ENCODE data around the gene IL22RA2. TPM values are rescaled to one million over a fixed set of nuclear protein-coding genes. Genes with fewer than 3 reads are reported as not detected.

The IL22RA2 gene
- total RNA-seq, 2 experiments from 2014 or later, result not detected

DNA sequence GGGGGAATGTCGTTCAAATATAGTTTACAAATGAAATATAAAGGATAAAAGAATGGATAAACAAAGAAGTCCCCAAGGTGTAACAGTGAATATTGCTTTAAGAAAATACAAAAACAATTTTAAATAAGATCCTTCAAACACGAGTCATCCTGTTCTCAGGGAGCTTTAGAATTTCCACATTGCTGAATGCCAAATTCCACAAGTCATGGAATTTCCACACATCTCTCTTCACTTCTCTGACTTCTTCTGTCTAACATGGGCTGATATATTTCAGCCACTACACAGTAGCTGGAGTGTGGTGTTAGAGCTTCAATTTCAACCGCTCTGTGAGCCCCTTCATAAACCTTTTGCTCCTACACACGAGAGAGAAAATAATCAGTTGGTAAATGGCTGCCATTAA, 28.0 kb downstream of the IL22RA2 start:
- no peak for ATAC-seq
- POLR2A ChIA-PET, result no interaction called here

DNA sequence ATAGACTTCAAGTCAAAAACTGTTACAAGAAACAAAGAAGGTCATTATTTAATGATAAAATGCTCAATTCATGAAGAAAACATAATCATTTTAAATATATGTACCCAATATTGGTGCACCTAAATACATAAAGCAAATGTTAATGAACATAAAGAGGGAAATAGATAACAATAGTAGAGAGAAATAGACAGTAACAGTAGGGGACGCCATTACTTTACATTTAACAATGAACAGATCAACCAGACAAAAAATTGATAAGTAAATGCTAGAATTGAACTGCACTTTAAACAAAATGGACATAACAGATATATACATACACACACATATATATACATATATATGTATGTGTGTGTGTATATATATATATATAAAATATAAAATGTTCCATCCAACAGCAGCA, 37.4 kb downstream of the IL22RA2 start:
- Mint-ChIP-seq H3K27me3 (ENCODE audit: low read depth) (peaks cover 20% of the 10 kb centered on the region), H3K4me3 (no peak overlapping the region), H3K4me1 (ENCODE audit: low read depth) (peaks cover 2% of the 10 kb centered on the region), H3K36me3 (ENCODE audit: low read depth) (peaks cover 8% of the 10 kb centered on the region), H3K27ac (no peak overlapping the region), H3K9me3 (ENCODE audit: insufficient read depth) (peaks cover 14% of the 10 kb centered on the region)
- ChIA-PET CTCF (no interaction called here), POLR2A (no interaction called here)
- ATAC-seq (no peak), DNase-seq (no peak)

More for the DNA sequence above, 28.0 kb downstream of the IL22RA2 start:
- Mint-ChIP-seq H3K4me3 (no peak overlapping the region), H3K27ac (no peak overlapping the region), H3K36me3 (ENCODE audit: low read depth) (no peaks in the 10 kb centered on the region), H3K9me3 (ENCODE audit: insufficient read depth) (no peaks in the 10 kb centered on the region), H3K27me3 (ENCODE audit: low read depth) (peaks cover 20% of the 10 kb centered on the region), H3K4me1 (ENCODE audit: low read depth) (no peaks in the 10 kb centered on the region)
- CTCF ChIA-PET, result no interaction called here
- DNase-seq, result no peak

DNA sequence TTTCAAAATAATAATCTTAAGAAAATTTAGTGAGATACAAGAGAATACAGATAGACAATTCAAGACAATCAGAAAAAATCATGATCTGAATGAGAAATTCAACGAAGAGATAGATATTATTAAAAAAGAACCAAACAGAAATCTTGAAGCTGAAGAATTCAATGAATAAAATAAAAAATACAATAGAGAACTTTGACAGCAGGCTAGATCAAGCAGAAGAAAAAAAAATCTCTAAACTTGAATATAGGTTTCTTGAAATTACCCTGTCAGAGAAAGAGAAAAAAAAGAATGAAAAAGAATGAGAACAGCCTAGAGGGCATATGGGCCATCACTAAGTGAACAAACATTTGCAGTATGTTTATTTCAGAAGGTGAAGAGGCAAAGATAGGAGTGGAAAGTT, 39.0 kb downstream of the IL22RA2 start:
- POLR2A ChIA-PET, result no interaction called here
- CTCF ChIA-PET, result interaction anchor here (0.7 kb wide), 1 partner anchor 173 kb away, joined by 3 read pairs; no protein-coding TSS in a partner anchor
- Mint-ChIP-seq H3K9me3 (ENCODE audit: insufficient read depth) (peaks cover 14% of the 10 kb centered on the region), H3K27me3 (ENCODE audit: low read depth) (peaks cover 16% of the 10 kb centered on the region), H3K4me3 (no peak overlapping the region), H3K36me3 (ENCODE audit: low read depth) (peaks cover 8% of the 10 kb centered on the region), H3K4me1 (ENCODE audit: low read depth) (peaks cover 2% of the 10 kb centered on the region), H3K27ac (no peak overlapping the region)
- DNase-seq (no peak), ATAC-seq (no peak)

DNA sequence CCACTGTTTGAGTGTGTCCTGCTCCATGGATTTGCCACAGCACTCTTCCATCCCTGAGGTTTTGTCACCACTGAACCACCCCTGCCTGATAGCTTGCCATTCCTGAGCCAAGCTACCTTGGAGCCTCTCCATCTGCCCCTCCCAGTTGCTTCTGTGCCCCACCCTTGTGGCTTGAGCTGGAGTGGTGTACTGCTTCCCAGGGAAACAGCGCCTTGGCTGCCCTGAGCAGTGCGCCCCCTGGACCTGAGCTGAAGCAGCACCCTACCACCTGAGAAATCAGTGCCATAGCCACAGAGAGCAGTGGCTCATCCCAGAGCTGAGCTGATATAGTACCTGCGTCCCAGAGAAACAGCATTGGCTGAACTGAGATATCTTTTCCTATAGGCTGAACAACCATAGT, 40.3 kb downstream of the IL22RA2 start:
- peaks cover 14% of the 10 kb centered on the region for H3K9me3 Mint-ChIP-seq (ENCODE audit: insufficient read depth)
- no peak overlapping the region for H3K4me3 Mint-ChIP-seq
- DNase-seq, result no peak
- H3K27ac Mint-ChIP-seq, result no peak overlapping the region
- H3K36me3 Mint-ChIP-seq (ENCODE audit: low read depth), result peaks cover 8% of the 10 kb centered on the region
- peaks cover 2% of the 10 kb centered on the region for H3K4me1 Mint-ChIP-seq (ENCODE audit: low read depth)
- POLR2A ChIA-PET, result no interaction called here
- peaks cover 25% of the 10 kb centered on the region for H3K27me3 Mint-ChIP-seq (ENCODE audit: low read depth)
- CTCF ChIA-PET, result no interaction called here
- no peak for ATAC-seq

DNA sequence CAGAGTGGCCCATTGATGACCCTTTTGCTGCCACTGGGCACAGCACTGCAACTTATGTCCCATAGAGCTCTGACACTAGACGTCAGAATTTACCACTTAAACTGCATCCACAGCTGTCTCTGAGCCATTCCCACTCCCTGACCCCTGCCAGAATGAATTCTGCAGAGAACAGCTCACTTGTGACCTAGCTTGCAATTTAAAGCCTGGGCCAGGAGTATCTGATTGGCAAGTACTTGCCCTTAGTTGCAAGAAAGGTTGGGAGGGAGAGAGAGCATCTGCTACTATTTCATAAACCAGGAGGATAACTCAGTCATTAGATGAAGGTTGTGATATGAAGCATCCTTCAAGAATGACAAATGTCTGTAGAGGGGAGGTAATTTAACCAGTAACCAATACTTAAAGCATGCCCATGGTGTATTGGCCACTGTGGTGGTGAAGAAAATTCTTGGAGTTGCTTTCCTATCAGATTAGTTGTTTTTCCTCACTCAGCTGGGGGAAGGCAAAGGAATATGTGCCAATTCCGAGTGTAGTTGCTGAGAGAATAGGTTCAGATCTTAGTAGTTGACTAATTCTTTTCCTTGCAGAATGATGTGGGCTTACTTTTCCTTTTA, 46.5 kb downstream of the IL22RA2 start:
- DNase-seq (no peak), ATAC-seq (no peak)
- Mint-ChIP-seq H3K4me3 (no peak overlapping the region), H3K27me3 (ENCODE audit: low read depth) (peaks cover 25% of the 10 kb centered on the region), H3K4me1 (ENCODE audit: low read depth) (peaks cover 6% of the 10 kb centered on the region), H3K27ac (no peak overlapping the region), H3K36me3 (ENCODE audit: low read depth) (no peaks in the 10 kb centered on the region), H3K9me3 (ENCODE audit: insufficient read depth) (no peaks in the 10 kb centered on the region)
- ChIA-PET POLR2A (no interaction called here), CTCF (no interaction called here)

DNA sequence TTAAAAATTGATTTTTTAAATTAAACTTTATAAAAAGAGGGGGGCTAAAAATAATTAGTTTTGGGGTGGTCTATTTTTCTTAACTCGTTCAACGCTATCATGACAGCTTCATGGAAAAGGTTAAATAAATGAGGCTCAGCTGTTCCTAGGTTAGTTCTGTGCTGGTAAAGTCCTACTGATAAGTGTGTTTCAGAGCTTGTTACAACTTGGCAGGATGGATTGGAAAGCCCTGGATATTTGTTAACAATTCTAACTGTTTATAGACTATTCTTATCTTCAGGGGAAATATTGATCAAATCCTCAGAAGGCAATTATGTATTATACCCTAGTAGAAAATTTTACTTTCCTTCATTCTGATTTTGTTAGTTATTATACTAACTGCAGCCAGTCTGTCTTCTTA, 50.4 kb downstream of the IL22RA2 start:
- Mint-ChIP-seq H3K36me3 (ENCODE audit: low read depth) (peaks cover 2% of the 10 kb centered on the region), H3K27ac (no peak overlapping the region), H3K9me3 (ENCODE audit: insufficient read depth) (peaks cover 6% of the 10 kb centered on the region), H3K4me3 (no peak overlapping the region), H3K27me3 (ENCODE audit: low read depth) (peaks cover 11% of the 10 kb centered on the region), H3K4me1 (ENCODE audit: low read depth) (peaks cover 17% of the 10 kb centered on the region)
- CTCF ChIA-PET, result no interaction called here
- POLR2A ChIA-PET, result no interaction called here
- ATAC-seq (no peak), DNase-seq (no peak)

DNA sequence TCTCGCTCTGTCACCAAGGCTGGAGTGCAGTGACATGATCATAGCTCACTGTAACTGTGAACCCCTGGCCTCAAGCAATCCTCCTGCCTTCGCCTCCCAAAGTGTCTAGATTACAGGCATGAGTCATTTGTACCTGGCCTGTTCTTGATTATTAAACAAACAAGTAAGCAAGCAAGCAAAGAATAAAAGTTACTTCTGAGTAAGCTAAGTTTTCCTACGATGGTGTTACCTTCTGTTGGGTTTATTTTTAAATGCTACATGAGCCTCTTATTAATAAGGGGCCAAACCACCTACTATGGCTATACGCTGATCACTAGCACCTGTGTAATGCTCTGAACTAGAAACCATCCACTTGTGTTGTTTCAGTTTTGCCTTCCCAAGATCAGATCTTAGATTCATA, 50.8 kb downstream of the IL22RA2 start:
- peaks cover 2% of the 10 kb centered on the region for H3K36me3 Mint-ChIP-seq (ENCODE audit: low read depth)
- H3K9me3 Mint-ChIP-seq (ENCODE audit: insufficient read depth), result peaks cover 6% of the 10 kb centered on the region
- H3K27me3 Mint-ChIP-seq (ENCODE audit: low read depth), result peaks cover 6% of the 10 kb centered on the region
- H3K27ac Mint-ChIP-seq, result no peak overlapping the region
- no peak for ATAC-seq
- ChIA-PET CTCF (no interaction called here), POLR2A (no interaction called here)
- no peak for DNase-seq
- peaks cover 17% of the 10 kb centered on the region for H3K4me1 Mint-ChIP-seq (ENCODE audit: low read depth)
- H3K4me3 Mint-ChIP-seq, result no peak overlapping the region

DNA sequence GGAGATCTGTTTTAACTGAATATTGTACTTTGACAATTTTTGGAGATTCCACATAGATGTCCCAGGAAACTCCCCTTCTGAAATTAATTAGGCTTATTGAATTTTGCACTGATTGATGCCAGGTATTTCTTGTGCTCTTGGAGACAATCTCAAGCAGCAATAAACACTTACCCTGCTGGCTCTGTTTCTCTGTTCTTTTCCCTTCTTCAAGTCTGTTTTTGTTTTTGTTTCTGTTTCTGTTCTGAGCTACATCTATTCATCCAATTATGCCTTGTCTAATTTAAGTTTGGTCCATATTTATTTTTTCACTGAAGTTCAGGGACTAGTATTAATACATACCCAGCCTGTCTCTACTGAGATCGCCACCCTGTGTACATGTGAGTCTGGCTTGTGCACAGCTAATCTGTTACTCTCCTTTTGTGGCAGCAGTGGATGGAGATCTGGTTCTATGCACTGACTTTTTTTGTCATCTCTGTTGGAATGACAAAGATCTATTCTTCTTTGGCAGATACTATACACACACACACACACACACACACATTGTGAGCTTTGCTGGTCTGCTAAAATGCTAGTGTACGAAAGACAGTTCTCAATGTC, 51.9 kb downstream of the IL22RA2 start:
- Mint-ChIP-seq H3K27ac (no peak overlapping the region), H3K9me3 (ENCODE audit: insufficient read depth) (peaks cover 6% of the 10 kb centered on the region), H3K36me3 (ENCODE audit: low read depth) (peaks cover 2% of the 10 kb centered on the region), H3K4me3 (no peak overlapping the region), H3K27me3 (ENCODE audit: low read depth) (no peaks in the 10 kb centered on the region), H3K4me1 (ENCODE audit: low read depth) (peaks cover 17% of the 10 kb centered on the region)
- DNase-seq, result no peak
- no peak for ATAC-seq
- CTCF ChIA-PET, result interaction anchor here (1.2 kb wide), 1 partner anchor 27 kb away, joined by 3 read pairs; no protein-coding TSS in a partner anchor
- POLR2A ChIA-PET, result no interaction called here

DNA sequence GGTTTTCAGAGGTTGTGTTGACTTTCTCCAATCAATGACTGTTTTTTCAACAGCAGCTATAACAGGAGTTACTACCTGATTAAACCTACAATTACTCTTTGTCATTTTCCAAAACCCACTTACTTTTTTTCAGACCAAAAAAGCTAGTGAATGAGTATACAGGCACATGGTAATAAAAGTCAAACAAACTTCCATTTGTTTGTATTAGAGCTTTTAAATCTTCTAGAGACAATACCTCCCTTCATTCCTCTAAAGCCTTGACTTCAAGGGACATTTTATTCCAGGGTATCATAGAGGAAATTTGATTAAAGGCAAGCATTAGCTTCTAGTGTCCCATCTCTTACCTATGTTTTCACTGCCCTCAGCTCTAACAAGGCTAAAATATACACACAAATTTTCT, 52.7 kb downstream of the IL22RA2 start:
- ChIA-PET POLR2A (no interaction called here), CTCF (interaction anchor here (1.2 kb wide), 1 partner anchor 27 kb away, joined by 3 read pairs; no protein-coding TSS in a partner anchor)
- ATAC-seq, result no peak
- Mint-ChIP-seq H3K27ac (no peak overlapping the region), H3K36me3 (ENCODE audit: low read depth) (peaks cover 2% of the 10 kb centered on the region), H3K9me3 (ENCODE audit: insufficient read depth) (peaks cover 6% of the 10 kb centered on the region), H3K27me3 (ENCODE audit: low read depth) (no peaks in the 10 kb centered on the region), H3K4me1 (ENCODE audit: low read depth) (peaks cover 17% of the 10 kb centered on the region), H3K4me3 (no peak overlapping the region)
- DNase-seq, result no peak

DNA sequence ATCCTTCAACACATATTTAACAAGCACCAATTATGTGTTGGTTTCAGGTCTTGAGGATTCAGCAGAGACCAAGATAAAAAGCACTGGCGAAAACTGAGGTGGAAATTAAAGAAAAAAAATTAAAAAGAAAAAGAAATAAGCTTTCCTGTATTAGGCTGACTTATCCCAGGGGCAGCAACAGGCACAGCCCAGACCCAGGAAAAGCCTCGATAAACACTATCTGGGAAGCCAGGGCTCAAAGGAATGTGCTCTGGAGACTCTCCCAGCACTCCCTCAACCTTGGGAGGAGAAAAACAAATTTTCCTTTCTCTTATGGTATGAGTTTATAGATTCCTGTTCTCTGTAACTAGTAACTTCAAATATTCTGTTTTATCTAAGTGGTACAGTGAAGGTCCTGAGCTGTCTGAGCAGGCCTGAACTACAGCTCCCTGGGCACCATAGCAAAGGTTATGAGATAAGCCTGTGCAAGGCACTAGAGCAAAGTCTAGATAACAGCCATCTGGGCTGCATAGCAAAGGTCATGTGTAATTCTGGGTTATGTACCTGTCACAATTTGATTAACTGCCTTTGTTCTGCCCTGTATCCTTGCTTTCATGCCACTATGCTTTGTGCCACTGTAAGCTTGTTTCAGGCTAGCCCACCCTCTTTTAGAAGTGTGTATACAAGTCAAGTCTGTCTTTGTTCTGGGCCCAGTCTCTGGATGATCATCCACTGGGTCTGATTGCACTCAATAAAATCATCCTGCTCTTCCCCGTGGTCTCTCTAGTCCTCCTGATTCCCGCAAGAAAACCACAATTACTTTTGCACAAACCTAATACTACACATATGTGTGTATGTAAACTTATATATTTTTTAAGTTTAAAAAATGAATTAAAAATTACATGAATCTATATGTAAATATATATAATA, 54.0 kb downstream of the IL22RA2 start:
- DNase-seq (no peak), ATAC-seq (no peak)
- no peak overlapping the region for H3K27ac Mint-ChIP-seq
- ChIA-PET CTCF (no interaction called here), POLR2A (no interaction called here)
- peaks cover 2% of the 10 kb centered on the region for H3K36me3 Mint-ChIP-seq (ENCODE audit: low read depth)
- no peak overlapping the region for H3K4me3 Mint-ChIP-seq
- H3K27me3 Mint-ChIP-seq (ENCODE audit: low read depth), result no peaks in the 10 kb centered on the region
- peaks cover 11% of the 10 kb centered on the region for H3K4me1 Mint-ChIP-seq (ENCODE audit: low read depth)
- peaks cover 6% of the 10 kb centered on the region for H3K9me3 Mint-ChIP-seq (ENCODE audit: insufficient read depth)

DNA sequence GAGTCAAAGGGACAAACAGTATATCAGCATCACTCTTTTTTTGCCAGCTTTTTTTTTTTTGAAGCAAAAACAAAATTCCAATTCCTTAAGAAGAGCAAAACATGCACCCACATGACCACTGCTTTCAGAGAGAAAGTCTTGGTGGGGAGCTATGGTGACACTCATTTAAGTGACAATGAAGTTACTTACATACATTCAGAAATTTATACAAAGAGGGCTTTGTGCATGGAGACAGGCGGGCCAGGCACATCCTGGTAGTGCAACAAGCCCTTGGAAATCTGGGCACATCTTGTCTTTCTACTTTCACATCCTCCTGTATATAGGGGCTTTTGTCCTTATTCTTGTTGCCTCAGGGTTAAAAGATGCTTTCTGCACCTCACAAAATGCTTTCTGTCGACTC, 55.9 kb downstream of the IL22RA2 start:
- no peak for DNase-seq
- Mint-ChIP-seq H3K27me3 (ENCODE audit: low read depth) (no peaks in the 10 kb centered on the region), H3K4me1 (ENCODE audit: low read depth) (peaks cover 11% of the 10 kb centered on the region), H3K4me3 (no peak overlapping the region), H3K36me3 (ENCODE audit: low read depth) (peaks cover 2% of the 10 kb centered on the region), H3K9me3 (ENCODE audit: insufficient read depth) (peaks cover 6% of the 10 kb centered on the region), H3K27ac (no peak overlapping the region)
- ChIA-PET CTCF (no interaction called here), POLR2A (no interaction called here)
- no peak for ATAC-seq

DNA sequence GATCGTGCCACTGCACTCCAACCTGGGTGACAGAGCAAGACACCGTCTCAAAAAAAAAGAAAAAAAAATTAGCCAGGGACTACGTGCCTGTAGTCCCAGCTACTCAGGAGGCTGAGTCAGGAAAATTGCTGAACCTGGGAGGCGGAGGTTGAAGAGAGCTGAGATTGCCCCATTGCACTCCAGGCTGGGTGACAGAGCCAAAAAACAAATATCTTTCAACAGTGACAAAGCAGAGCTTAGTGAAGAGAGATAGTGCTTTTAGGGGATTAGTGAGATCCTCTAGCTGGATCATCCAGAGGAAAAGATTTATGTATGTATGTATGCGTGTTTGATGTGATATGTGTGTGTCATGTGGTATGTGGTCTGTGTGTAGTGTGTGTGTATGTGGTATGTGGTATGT, 56.6 kb downstream of the IL22RA2 start:
- ChIA-PET POLR2A (no interaction called here), CTCF (no interaction called here)
- peaks cover 6% of the 10 kb centered on the region for H3K9me3 Mint-ChIP-seq (ENCODE audit: insufficient read depth)
- peaks cover 2% of the 10 kb centered on the region for H3K27me3 Mint-ChIP-seq (ENCODE audit: low read depth)
- peaks cover 9% of the 10 kb centered on the region for H3K4me1 Mint-ChIP-seq (ENCODE audit: low read depth)
- DNase-seq (no peak), ATAC-seq (no peak)
- no peak overlapping the region for H3K27ac Mint-ChIP-seq
- H3K4me3 Mint-ChIP-seq, result no peak overlapping the region
- peaks cover 2% of the 10 kb centered on the region for H3K36me3 Mint-ChIP-seq (ENCODE audit: low read depth)

Measured in activated CD8-positive, alpha-beta T cell treated with anti-CD3 and anti-CD28 coated beads, Interleukin-2, amount 10 ng/mL, durations not matched to agents 7 days and 5 days (primary cell).